H1 (cell line): ENCODE measurements around the gene CARM1. TPM values are rescaled to one million over a fixed set of nuclear protein-coding genes. Genes with fewer than 3 reads are reported as not detected.
A peak's percentile ranks its signal among the peaks of the same experiment; 100 is the strongest.

ENCODE experiments used
- CTCF ChIA-PET: fragments of 300-600 bp; sonication (Branson Sonifier 250); formaldehyde crosslinking; loops from one replicate; lab custom pipeline; 2021; ENCODE audit not compliant: partially characterized antibody; lab: Charles Lee
- POLR2A ChIA-PET: fragments of 300-600 bp; sonication (Branson Sonifier 250); formaldehyde crosslinking; loops from one replicate; lab custom pipeline; 2021; ENCODE audit warnings: inconsistent platforms; ENCODE audit not compliant: partially characterized antibody; lab: Charles Lee
- DNase-seq, 2 experiments: peaks; one replicate each; pipeline versions ENCODE4 v3.0.0 to v3.0.0-alpha.2; 2010 to 2022; ENCODE audit warnings: low spot score in 2 of 2, low read depth in 1 of 2, mixed read lengths in 1 of 2
- FAIRE-seq: peaks from 2 replicates; lab custom pipeline; 2011; peaks lifted over from hg19 to GRCh38; lab: Jason Lieb, UNC
- H2AFZ ChIP-seq: 2 replicates; pipeline ENCODE4 v1.8.1; 2012; ENCODE audit warnings: low read length, inconsistent platforms
- H2AK5ac ChIP-seq: 2 replicates; pipeline ENCODE4 v1.6.1; 2013; ENCODE audit warnings: low read depth, low read length
- H2BK120ac ChIP-seq: replicated peaks from 2 replicates; pipeline ENCODE3; 2013; ENCODE audit warnings: low read depth, low read length, inconsistent platforms
- H2BK12ac ChIP-seq: 2 replicates; pipeline ENCODE4 v1.6.1; 2013; ENCODE audit warnings: low read depth, low read length
- H2BK15ac ChIP-seq: 2 replicates; pipeline ENCODE4 v1.6.1; 2013; ENCODE audit warnings: low read length
- H2BK20ac ChIP-seq: 2 replicates; pipeline ENCODE4 v1.6.1; 2013; ENCODE audit warnings: low read length
- H2BK5ac ChIP-seq: 2 replicates; pipeline ENCODE4 v1.6.1; 2013; ENCODE audit warnings: low read depth, low read length
- H3K14ac ChIP-seq: 2 replicates; pipeline ENCODE4 v1.6.1; 2013; ENCODE audit warnings: inconsistent platforms; ENCODE audit not compliant: insufficient read length
- H3K18ac ChIP-seq: 2 replicates; pipeline ENCODE4 v1.6.1; 2013; ENCODE audit warnings: low read length; ENCODE audit errors: extremely low read depth
- H3K23ac ChIP-seq: 2 replicates; pipeline ENCODE4 v1.6.1; 2013; ENCODE audit warnings: inconsistent platforms; ENCODE audit not compliant: insufficient read length
- H3K23me2 ChIP-seq: 2 replicates; pipeline ENCODE4 v1.6.1; 2013; ENCODE audit warnings: low read depth, low read length
- H3K27ac ChIP-seq: 2 replicates; pipeline ENCODE4 v1.6.1; 2011; ENCODE audit warnings: low read depth, low read length, inconsistent platforms
- H3K27me3 ChIP-seq, 4 experiments: replicated peaks in 1 of 4; 1 replicate in 1 of 4; 2 replicates in 3 of 4; pipeline versions ENCODE4 v1.6.1 to v1.8.1; 2011 to 2013; ENCODE audit warnings: low read length in 3 of 4, mild to moderate bottlenecking in 3 of 4, inconsistent platforms in 2 of 4, mixed read lengths in 2 of 4, moderate library complexity in 1 of 4; ENCODE audit not compliant: control insufficient read depth in 3 of 4, insufficient read depth in 3 of 4; ENCODE audit errors: extremely low read depth in 1 of 4
- H3K36me3 ChIP-seq, 4 experiments: 2 replicates each; pipeline versions ENCODE4 v1.6.1 to v1.8.1; 2011 to 2013; ENCODE audit warnings: mild to moderate bottlenecking in 4 of 4, low read length in 3 of 4, moderate library complexity in 2 of 4, control low read depth in 1 of 4, inconsistent platforms in 1 of 4; ENCODE audit not compliant: insufficient read depth in 4 of 4, control insufficient read depth in 2 of 4
- H3K4ac ChIP-seq: replicated peaks from 2 replicates; pipeline ENCODE3; 2013; ENCODE audit warnings: low read length, low read depth, mixed read lengths, inconsistent platforms; ENCODE audit not compliant: insufficient read length
- H3K4me1 ChIP-seq, 4 experiments: replicated peaks in 1 of 4; 1 replicate in 1 of 4; 2 replicates in 3 of 4; pipeline versions ENCODE4 v1.6.1 to v1.8.1; 2011 to 2013; ENCODE audit warnings: low read length in 3 of 4, inconsistent platforms in 2 of 4, mixed read lengths in 1 of 4; ENCODE audit not compliant: insufficient read depth in 4 of 4, control insufficient read depth in 3 of 4
- H3K4me2 ChIP-seq, 2 experiments: 2 replicates each; pipeline versions ENCODE4 v1.6.1 to v1.8.1; 2011 to 2013; ENCODE audit warnings: low read depth in 2 of 2, low read length in 2 of 2, control low read depth in 1 of 2, inconsistent platforms in 1 of 2, mild to moderate bottlenecking in 1 of 2; ENCODE audit not compliant: insufficient read depth in 1 of 2
- H3K4me3 ChIP-seq, 4 experiments: fragments of 200-600, 300-600 bp in 1 of 4; sonication (generic), shearing (Covaris generic), sonication (Bioruptor Twin) in 1 of 4; 2 replicates each; pipeline versions ENCODE4 v1.5.1 to v1.8.1; 2011 to 2016; ENCODE audit warnings: low read length in 4 of 4, low read depth in 3 of 4, control low read depth in 2 of 4, inconsistent platforms in 2 of 4, mild to moderate bottlenecking in 2 of 4, mixed read lengths in 1 of 4, moderate library complexity in 1 of 4; ENCODE audit not compliant: insufficient read depth in 2 of 4; ENCODE audit errors: extremely low read depth in 1 of 4
- H3K56ac ChIP-seq: replicated peaks from 2 replicates; pipeline ENCODE3; 2013; ENCODE audit warnings: low read depth, mild to moderate bottlenecking, mixed read lengths, low read length, inconsistent platforms; ENCODE audit not compliant: insufficient read length
- H3K79me1 ChIP-seq: 2 replicates; pipeline ENCODE4 v1.6.1; 2013; ENCODE audit warnings: low read depth, low read length, control low read depth
- H3K79me2 ChIP-seq, 2 experiments: 2 replicates each; pipeline versions ENCODE4 v1.6.1 to v1.8.1; 2012 to 2013; ENCODE audit warnings: low read length in 2 of 2, mild to moderate bottlenecking in 2 of 2, inconsistent platforms in 1 of 2; ENCODE audit not compliant: insufficient read depth in 2 of 2, control insufficient read depth in 1 of 2
- H3K9ac ChIP-seq, 4 experiments: replicated peaks in 1 of 4; 1 replicate in 1 of 4; 2 replicates in 3 of 4; pipeline versions ENCODE4 v1.6.1 to v1.8.1; 2011 to 2013; ENCODE audit warnings: low read depth in 3 of 4, low read length in 3 of 4, control low read depth in 2 of 4, mild to moderate bottlenecking in 2 of 4, moderate library complexity in 2 of 4, inconsistent platforms in 1 of 4; ENCODE audit errors: extremely low read depth in 1 of 4
- H3K9me3 ChIP-seq, 2 experiments: 2 replicates each; pipeline versions ENCODE4 v1.6.1 to v1.8.1; 2012 to 2013; ENCODE audit warnings: mild to moderate bottlenecking in 2 of 2, moderate library complexity in 2 of 2, control low read depth in 1 of 2, inconsistent platforms in 1 of 2, low read depth in 1 of 2, low read length in 1 of 2, mixed read lengths in 1 of 2; ENCODE audit not compliant: insufficient read depth in 2 of 2
- H4K20me1 ChIP-seq, 2 experiments: replicated peaks in 1 of 2; 2 replicates each; pipeline versions ENCODE3 to v1.8.1; 2011 to 2013; ENCODE audit warnings: inconsistent platforms in 2 of 2, low read length in 2 of 2, mild to moderate bottlenecking in 1 of 2; ENCODE audit not compliant: insufficient read depth in 2 of 2, control insufficient read depth in 1 of 2
- H4K5ac ChIP-seq: 2 replicates; pipeline ENCODE4 v1.6.1; 2013; ENCODE audit warnings: low read length, low read depth, mixed read lengths, inconsistent platforms; ENCODE audit not compliant: insufficient read length
- H4K8ac ChIP-seq: 2 replicates; pipeline ENCODE4 v1.8.0; 2013; ENCODE audit warnings: mild to moderate bottlenecking, moderate library complexity, low read length, inconsistent platforms; ENCODE audit not compliant: insufficient read depth; ENCODE audit errors: extremely low read depth
- H4K91ac ChIP-seq: replicated peaks from 2 replicates; pipeline ENCODE3; 2013; ENCODE audit warnings: low read length, mixed read lengths, inconsistent platforms; ENCODE audit not compliant: insufficient read length
- CHD2 ChIP-seq: IDR thresholded peaks from 2 replicates; pipeline ENCODE4 v1.6.1; 2012; ENCODE audit warnings: low read length, improper control_type of control experiment
- CTBP2 ChIP-seq: IDR thresholded peaks from 2 replicates; pipeline ENCODE4 v1.7.0; 2011; ENCODE audit warnings: borderline replicate concordance, mild to moderate bottlenecking, moderate library complexity, mixed read lengths, low read length; ENCODE audit not compliant: insufficient read depth, insufficient read length
- EGR1 ChIP-seq: IDR thresholded peaks from 2 replicates; pipeline ENCODE4 v1.6.1; 2011; ENCODE audit warnings: low read depth, low read length, borderline replicate concordance
- GTF2F1 ChIP-seq: IDR thresholded peaks from 2 replicates; pipeline ENCODE4 v1.6.1; 2012; ENCODE audit warnings: low read depth, low read length, improper control_type of control experiment, borderline replicate concordance
- KDM1A ChIP-seq: fragments of 200-600, 300-600 bp; sonication (generic); IDR thresholded peaks from 2 replicates; pipeline ENCODE4 v1.7.1; 2016; ENCODE audit warnings: mild to moderate bottlenecking, low read length, borderline replicate concordance
- KDM4A ChIP-seq: IDR thresholded peaks from one replicate; pipeline ENCODE4 v1.7.1; 2012; ENCODE audit warnings: low read depth, mild to moderate bottlenecking, moderate library complexity, low read length, inconsistent platforms; ENCODE audit not compliant: severe bottlenecking
- RNF2 ChIP-seq: fragments of 200-900, 300-1000 bp; sonication (generic); IDR thresholded peaks from 2 replicates; pipeline ENCODE4 v1.7.1; 2016; ENCODE audit warnings: borderline replicate concordance, low read depth, mild to moderate bottlenecking, antibody characterized with exemption, low read length; ENCODE audit not compliant: poor library complexity, severe bottlenecking; ENCODE audit errors: missing control alignments
- SIX5 ChIP-seq: IDR thresholded peaks from 2 replicates; pipeline ENCODE4 v1.6.1; 2011; ENCODE audit warnings: mild to moderate bottlenecking, low read depth, low read length
- SP4 ChIP-seq: IDR thresholded peaks from 2 replicates; pipeline ENCODE4 v1.6.1; 2012; ENCODE audit warnings: low read length, inconsistent platforms
- SRF ChIP-seq: IDR thresholded peaks from 2 replicates; pipeline ENCODE4 v1.6.1; 2011; ENCODE audit warnings: mild to moderate bottlenecking, low read depth, low read length, moderate library complexity
- YY1 ChIP-seq: IDR thresholded peaks from 2 replicates; pipeline ENCODE4 v1.6.1; 2011; ENCODE audit warnings: low read depth, mild to moderate bottlenecking, low read length
- WGBS, 2 experiments: shearing (Covaris generic) in 1 of 2; methylation state at CpG; one replicate each; pipeline versions ENCODE4 v1.1.6 to v1.1.7; 2013 to 2015; ENCODE audit warnings: low lambda C conversion rate in 2 of 2, mixed read lengths in 2 of 2, inconsistent platforms in 1 of 2, low coverage in 1 of 2, missing lambda C conversion rate in 1 of 2; ENCODE audit not compliant: insufficient replicate concordance in 2 of 2, insufficient coverage in 1 of 2, insufficient read length in 1 of 2; ENCODE audit errors: extremely low coverage in 1 of 2, missing lambda C conversion rate in 1 of 2; 5-methylcytosine and 5-hydroxymethylcytosine counted together
- polyA plus RNA-seq, 7 experiments: library from polyadenylated mRNA; depleted of rRNA in 3 of 7; stranded (reverse) in 5 of 7; unstranded in 2 of 7; fragments of >200 nt in 5 of 7; fragments of 200-250 nt in 2 of 7; gene quantifications; 1 replicate in 5 of 7; 2 replicates in 1 of 7; 4 replicates in 1 of 7; pipeline versions ENCODE4 v1.2.1 to v1.2.3, GENCODE V29; 2011 to 2013; ENCODE audit warnings: missing spikeins in 2 of 7, mixed read lengths in 2 of 7
- total RNA-seq: library from RNA; stranded (reverse); fragmentation: NEBNext Ultra II Directional; extraction: Animal tissue kit (Norgen Biotek cat#: 25700); gene quantifications from 2 replicates; pipeline ENCODE4 v1.2.1, GENCODE V29; 2021
- TF ChIP-seq, protein P1 (sequence below): IDR thresholded peaks from 2 replicates; pipeline ENCODE4 v1.6.1; 2012; ENCODE audit warnings: inconsistent platforms

The CARM1 gene
- total and polyA plus RNA-seq, 2 of the 8 experiments (the other 6 are each of a cell fraction or from before 2014, with no cell fraction given): 134 to 164 TPM

DNA sequence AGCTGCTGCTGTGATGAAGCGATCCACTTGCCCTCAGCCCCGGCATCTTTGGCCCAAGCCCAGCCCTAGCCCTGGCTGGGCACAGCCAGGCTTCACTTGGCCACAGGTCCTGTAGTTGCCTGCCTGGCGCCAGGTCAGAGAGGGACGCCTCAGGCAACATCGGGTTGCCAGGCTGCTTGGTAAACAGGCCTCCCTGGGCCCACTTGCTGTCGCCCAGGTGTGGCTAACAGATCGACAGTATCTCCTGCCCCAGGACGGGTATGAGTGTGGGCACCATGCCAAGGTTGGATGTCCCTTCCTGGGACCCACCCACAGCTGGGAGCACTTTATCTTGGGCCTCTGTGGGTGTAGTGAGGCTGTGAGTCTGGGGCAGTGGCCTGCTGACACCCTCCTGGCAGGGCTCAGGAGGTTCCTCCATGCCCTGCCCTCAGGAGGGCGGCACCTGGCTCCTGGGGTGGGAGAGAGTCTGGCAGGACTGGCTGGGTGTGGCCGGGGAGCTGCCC, 27.8 kb downstream of the CARM1 start:
- H3K4me1 ChIP-seq: peaks cover 5 to 10% (median 8%) of the 10 kb centered on the region in 4 experiments
- H3K27me3 ChIP-seq: no peaks in the 10 kb centered on the region
- no peak overlapping the region for H3K4ac ChIP-seq
- no peak overlapping the region for H3K56ac ChIP-seq
- no peak overlapping the region for H3K23ac ChIP-seq
- H3K79me1 ChIP-seq: peaks cover 24% of the 10 kb centered on the region
- ChIA-PET POLR2A (interaction anchor here (1.3 to 3.3 kb wide), 2 partner anchors 11 to 23 kb away, joined by 3 to 13 read pairs; no protein-coding TSS in a partner anchor), CTCF (interaction anchor here (0.6 to 2.3 kb wide), 5 partner anchors 10 to 35 kb away, joined by 3 to 7 read pairs (median 4); no protein-coding TSS in a partner anchor)
- 88% methylated on average over 10 of the region's 10 CpGs; no CpG with 5 or more reads in 1 of the 2 experiments for WGBS, 2 experiments
- no peak overlapping the region for H2BK120ac ChIP-seq
- H2BK5ac ChIP-seq: peak overlapping the region; percentile 44; the same call in 1 of the 2 replicates
- no peaks in the 10 kb centered on the region for H3K9me3 ChIP-seq
- no peaks in the 10 kb centered on the region for H3K23me2 ChIP-seq
- no peak overlapping the region for H2BK20ac ChIP-seq
- H4K5ac ChIP-seq: no peak overlapping the region
- no peak overlapping the region for H3K4me3 ChIP-seq
- H4K91ac ChIP-seq: no peak overlapping the region
- H2BK12ac ChIP-seq: no peak overlapping the region
- H3K9ac ChIP-seq: no peak overlapping the region
- H3K79me2 ChIP-seq: peaks cover 0 to 81% of the 10 kb centered on the region in 2 experiments; a peak in 2 of 4 replicates
- H4K8ac ChIP-seq: no peak overlapping the region
- no peak overlapping the region for H3K4me2 ChIP-seq
- H2AFZ ChIP-seq: no peak overlapping the region
- peak overlapping the region; percentile 45; the same call in 1 of the 2 replicates for H3K27ac ChIP-seq
- DNase-seq: no peak
- no peak for FAIRE-seq
- no peak overlapping the region for H2BK15ac ChIP-seq
- no peak overlapping the region for H3K14ac ChIP-seq
- no peak overlapping the region for H3K18ac ChIP-seq
- no peak overlapping the region for H2AK5ac ChIP-seq
- peaks cover 10 to 19% of the 10 kb centered on the region in 2 experiments for H4K20me1 ChIP-seq
- no peaks in the 10 kb centered on the region; a peak in 1 of 8 replicates for H3K36me3 ChIP-seq
- no peak for TF ChIP-seq YY1
- no peak for TF ChIP-seq GTF2F1
- no peak for TF ChIP-seq KDM4A
- no peak for TF ChIP-seq SP4
- TF ChIP-seq CHD2: no peak
- TF ChIP-seq, protein P1, sequence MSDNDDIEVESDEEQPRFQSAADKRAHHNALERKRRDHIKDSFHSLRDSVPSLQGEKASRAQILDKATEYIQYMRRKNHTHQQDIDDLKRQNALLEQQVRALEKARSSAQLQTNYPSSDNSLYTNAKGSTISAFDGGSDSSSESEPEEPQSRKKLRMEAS: no peak
- TF ChIP-seq SIX5: no peak
- no peak for TF ChIP-seq RNF2
- TF ChIP-seq EGR1: no peak
- no peak for TF ChIP-seq KDM1A
- TF ChIP-seq SRF: no peak
- no peak for TF ChIP-seq CTBP2
